Type B pancreatic cell (in vitro differentiated cells): Measurements from ENCODE around the gene S100A1. TPM values are rescaled to one million over a fixed set of nuclear protein-coding genes. Genes with fewer than 3 reads are reported as not detected.
"Not testable (repeated sequence)": the region's sequence is repeated elsewhere in the genome, so short reads cannot be mapped to it uniquely, and the experiment has no call there.

Source experiments
- DNase-seq: peaks from one replicate; pipeline ENCODE4 v3.0.0; 2021; ENCODE audit warnings: mixed read lengths; ENCODE audit not compliant: unreplicated experiment; ENCODE audit errors: extremely low spot score
- H3K27ac Mint-ChIP-seq: 2 replicates; pipeline ENCODE4 v1.8.0; 2021; ENCODE audit warnings: mild to moderate bottlenecking, mixed read lengths
- H3K27me3 Mint-ChIP-seq: 2 replicates; pipeline ENCODE4 v1.8.0; 2021; ENCODE audit warnings: mixed read lengths
- H3K36me3 Mint-ChIP-seq: 2 replicates; pipeline ENCODE4 v1.8.0; 2021; ENCODE audit warnings: mixed read lengths
- H3K4me1 Mint-ChIP-seq: one replicate; pipeline ENCODE4 v1.8.0; 2021; ENCODE audit warnings: mixed read lengths; ENCODE audit not compliant: unreplicated experiment
- H3K4me3 Mint-ChIP-seq: 2 replicates; pipeline ENCODE4 v1.8.0; 2021; ENCODE audit warnings: mild to moderate bottlenecking, mixed read lengths
- H3K9me3 Mint-ChIP-seq: 2 replicates; pipeline ENCODE4 v1.8.0; 2021; ENCODE audit warnings: mixed read lengths
- CTCF ChIP-seq: fragments of 200-600 bp; sonication (generic); conservative IDR thresholded peaks from 2 replicates; pipeline ENCODE4 v1.5.0; 2021; ENCODE audit warnings: antibody characterized with exemption, mild to moderate bottlenecking
- total RNA-seq: library from RNA; stranded (reverse); gene quantifications from 2 replicates; pipeline ENCODE4 v1.2.1, GENCODE V29; 2021; ENCODE audit warnings: low replicate concordance

The S100A1 gene
- total RNA-seq, 1 donor from 2014 or later: 0.97 TPM

DNA sequence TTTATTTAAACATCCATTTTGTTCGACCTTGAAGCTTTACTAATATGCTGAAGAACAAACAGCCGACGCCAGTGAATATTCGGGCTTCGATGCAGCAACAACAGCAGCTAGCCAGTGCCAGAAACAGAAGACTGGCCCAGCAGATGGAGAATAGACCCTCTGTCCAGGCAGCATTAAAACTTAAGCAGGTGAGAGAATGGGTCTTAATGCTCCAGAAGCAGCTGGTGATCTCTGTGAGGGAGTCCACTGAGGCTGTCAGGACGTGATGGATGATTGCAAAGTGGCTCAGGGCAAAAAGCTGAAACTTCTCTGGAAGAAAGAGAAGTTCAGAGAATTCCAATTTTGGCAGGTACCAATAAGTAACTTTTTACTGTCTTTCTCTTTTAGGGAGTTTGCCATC, 10.0 kb downstream of the S100A1 start:
- H3K9me3 Mint-ChIP-seq: no peaks in the 10 kb centered on the region
- peaks cover 41% of the 10 kb centered on the region for H3K36me3 Mint-ChIP-seq
- no peak overlapping the region for H3K27ac Mint-ChIP-seq
- no peak for TF ChIP-seq CTCF
- no peak for DNase-seq
- H3K27me3 Mint-ChIP-seq: no peaks in the 10 kb centered on the region
- H3K4me1 Mint-ChIP-seq: peaks cover 20% of the 10 kb centered on the region
- H3K4me3 Mint-ChIP-seq: no peak overlapping the region

GRCh38 chr1:153639280-153639679, 11.0 kb downstream of the S100A1 start:
- Mint-ChIP-seq H3K9me3 (no peaks in the 10 kb centered on the region), H3K4me1 (peaks cover 13% of the 10 kb centered on the region), H3K27ac (no peak overlapping the region), H3K27me3 (no peaks in the 10 kb centered on the region), H3K36me3 (peaks cover 42% of the 10 kb centered on the region), H3K4me3 (no peak overlapping the region)
- no peak for TF ChIP-seq CTCF
- no peak for DNase-seq

- not testable (repeated sequence) for H3K9me3 Mint-ChIP-seq, DNase-seq, H3K27me3 Mint-ChIP-seq, H3K4me3 Mint-ChIP-seq, H3K4me1 Mint-ChIP-seq, H3K27ac Mint-ChIP-seq
- peaks cover 45% of the 10 kb centered on the region for H3K36me3 Mint-ChIP-seq
Measured at GRCh38 chr1:153640213-153640612, 12.0 kb downstream of the S100A1 start.

GRCh38 chr1:153640861-153641260, 12.6 kb downstream of the S100A1 start:
- no peak for TF ChIP-seq CTCF
- no peaks in the 10 kb centered on the region for H3K9me3 Mint-ChIP-seq
- peak overlapping the region; percentile 9 for H3K27ac Mint-ChIP-seq
- peaks cover 51% of the 10 kb centered on the region for H3K36me3 Mint-ChIP-seq
- no peak for DNase-seq
- no peak overlapping the region for H3K4me3 Mint-ChIP-seq
- no peaks in the 10 kb centered on the region for H3K27me3 Mint-ChIP-seq
- H3K4me1 Mint-ChIP-seq: peaks cover 10% of the 10 kb centered on the region

- no peak for DNase-seq
- Mint-ChIP-seq H3K4me3 (no peak overlapping the region), H3K36me3 (peaks cover 50% of the 10 kb centered on the region), H3K9me3 (no peaks in the 10 kb centered on the region), H3K4me1 (peaks cover 4% of the 10 kb centered on the region), H3K27ac (no peak overlapping the region), H3K27me3 (no peaks in the 10 kb centered on the region)
- TF ChIP-seq CTCF: no peak
Measured at GRCh38 chr1:153642161-153642560, 13.9 kb downstream of the S100A1 start.

DNA sequence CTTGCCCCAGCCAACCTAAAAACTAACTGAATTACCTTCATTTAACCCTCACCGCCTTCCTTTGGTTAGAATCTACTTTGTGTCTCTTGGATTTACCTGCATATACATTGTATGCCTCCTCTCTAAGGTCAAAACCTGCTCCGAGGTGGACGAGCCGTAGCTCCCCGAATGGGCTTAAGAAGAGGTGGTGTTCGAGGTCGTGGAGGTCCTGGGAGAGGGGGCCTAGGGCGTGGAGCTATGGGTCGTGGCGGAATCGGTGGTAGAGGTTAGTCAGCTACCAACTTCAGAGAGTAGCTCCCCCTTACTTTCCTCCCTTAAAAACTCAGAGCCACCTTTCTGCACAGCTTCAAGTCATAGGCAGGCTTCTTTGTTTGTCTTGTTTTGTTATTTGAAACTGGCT, 14.9 kb downstream of the S100A1 start:
- no peak for DNase-seq
- Mint-ChIP-seq H3K4me1 (no peaks in the 10 kb centered on the region), H3K27ac (no peak overlapping the region), H3K4me3 (no peak overlapping the region), H3K9me3 (no peaks in the 10 kb centered on the region), H3K36me3 (peaks cover 44% of the 10 kb centered on the region), H3K27me3 (no peaks in the 10 kb centered on the region)
- TF ChIP-seq CTCF: no peak
